Ecto neural progenitor cell (in vitro differentiated cells): ENCODE results near the gene TMC7.

ENCODE experiments used
- DNase-seq: peaks from one replicate; pipeline ENCODE4 v3.0.0-alpha.2; 2018; ENCODE audit warnings: low spot score

TMC7 gene

DNA sequence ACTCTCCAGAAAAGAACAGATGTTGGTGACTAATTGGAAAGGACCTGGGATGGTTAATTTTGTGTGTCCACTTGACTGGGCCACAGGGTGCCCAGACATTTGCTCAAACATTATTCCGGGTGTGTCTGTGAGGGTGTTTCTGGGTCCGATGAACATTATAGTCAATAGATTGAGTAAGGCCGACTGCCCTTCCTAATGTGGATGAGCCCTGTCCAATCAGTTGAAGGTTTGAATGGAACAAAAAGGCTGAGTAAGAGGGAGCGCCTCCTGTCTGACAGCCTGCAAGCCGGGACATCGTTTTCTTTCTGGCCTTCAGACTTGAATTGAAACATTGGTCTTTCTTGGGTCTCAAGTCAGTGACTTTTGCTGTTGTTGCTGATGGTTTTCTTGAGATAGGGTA, 107.2 kb downstream of the TMC7 start:
- DNase-seq: no peak

DNA sequence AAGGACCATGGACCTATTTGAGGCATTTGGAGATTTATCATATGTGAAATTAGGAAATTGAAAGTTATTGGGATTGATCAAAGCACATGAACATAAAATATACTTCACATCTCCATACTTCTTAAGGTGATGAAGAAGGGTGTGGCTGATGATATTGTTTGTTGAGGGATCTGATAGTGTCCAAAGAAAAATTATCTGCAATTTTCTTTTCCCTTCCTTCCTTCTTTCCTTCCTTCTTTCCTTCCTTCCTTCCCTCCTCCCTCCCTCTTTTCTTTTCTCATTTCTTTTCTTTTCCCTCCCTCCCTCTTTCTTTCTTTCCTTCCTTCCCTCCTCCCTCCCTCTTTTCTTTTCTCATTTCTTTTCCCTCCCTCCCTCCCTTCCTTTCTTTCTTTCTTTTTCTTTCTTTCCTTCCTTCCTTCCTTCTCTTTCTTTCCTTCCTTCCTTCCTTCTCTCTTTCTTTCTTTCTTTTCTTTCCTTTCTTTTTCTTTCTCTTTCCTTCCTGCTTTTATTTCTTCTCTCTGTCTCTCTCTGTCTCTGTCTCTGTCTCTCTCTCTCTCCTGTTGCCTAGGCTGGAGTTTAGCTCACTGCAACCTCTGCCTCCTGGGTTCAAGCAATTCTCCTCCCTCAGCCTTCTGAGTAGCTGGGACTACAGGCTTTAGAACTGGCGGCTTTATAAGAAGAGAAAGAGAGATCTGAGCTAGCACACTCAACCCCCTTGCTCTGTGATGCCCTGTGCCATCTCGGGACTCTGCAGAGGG, 109.1 kb downstream of the TMC7 start:
- DNase-seq: no peak

DNA sequence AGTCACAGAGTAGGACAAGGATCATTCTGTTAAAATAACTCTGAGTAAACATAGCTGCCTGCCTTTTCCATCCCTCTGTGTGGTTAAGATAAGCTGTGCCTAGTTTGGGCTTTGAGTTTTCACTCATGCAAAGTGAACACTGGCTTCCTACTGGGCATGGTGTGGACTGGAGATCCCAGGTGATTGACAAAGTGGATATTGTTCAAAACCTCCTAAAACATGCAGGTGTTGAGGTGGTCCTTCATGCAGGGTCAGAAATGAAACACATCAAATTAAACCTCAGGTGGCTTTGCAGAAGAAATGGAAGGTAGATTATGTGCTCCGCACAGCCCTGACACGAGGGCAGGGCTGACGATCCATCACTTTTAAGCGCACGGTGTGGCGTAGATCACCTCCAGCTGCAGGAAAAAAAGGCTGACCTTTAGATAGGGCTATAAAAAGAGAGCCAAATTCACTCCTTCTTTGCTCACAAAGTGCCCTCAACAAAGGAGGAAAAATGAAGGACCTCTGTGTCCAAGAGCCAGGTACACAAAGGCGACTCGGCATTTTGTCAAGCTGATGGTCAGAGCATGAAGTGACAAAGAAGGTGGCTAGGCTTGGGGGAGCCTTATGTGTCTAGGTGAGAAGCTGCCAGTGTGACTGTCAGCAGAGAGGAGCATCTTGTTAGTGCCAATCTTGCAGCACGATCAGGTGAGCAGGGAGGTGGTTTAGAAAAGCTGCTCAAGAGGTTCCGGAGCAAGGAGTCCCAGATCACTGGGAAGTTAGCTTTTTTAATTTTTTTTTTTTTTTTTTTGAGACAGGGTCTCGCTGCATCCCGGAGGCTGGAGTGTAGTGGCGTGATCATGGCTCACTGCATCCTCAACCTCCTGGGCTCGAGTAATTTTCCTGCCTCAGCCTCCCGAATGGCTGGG, 110.2 kb downstream of the TMC7 start:
- no peak for DNase-seq

DNA sequence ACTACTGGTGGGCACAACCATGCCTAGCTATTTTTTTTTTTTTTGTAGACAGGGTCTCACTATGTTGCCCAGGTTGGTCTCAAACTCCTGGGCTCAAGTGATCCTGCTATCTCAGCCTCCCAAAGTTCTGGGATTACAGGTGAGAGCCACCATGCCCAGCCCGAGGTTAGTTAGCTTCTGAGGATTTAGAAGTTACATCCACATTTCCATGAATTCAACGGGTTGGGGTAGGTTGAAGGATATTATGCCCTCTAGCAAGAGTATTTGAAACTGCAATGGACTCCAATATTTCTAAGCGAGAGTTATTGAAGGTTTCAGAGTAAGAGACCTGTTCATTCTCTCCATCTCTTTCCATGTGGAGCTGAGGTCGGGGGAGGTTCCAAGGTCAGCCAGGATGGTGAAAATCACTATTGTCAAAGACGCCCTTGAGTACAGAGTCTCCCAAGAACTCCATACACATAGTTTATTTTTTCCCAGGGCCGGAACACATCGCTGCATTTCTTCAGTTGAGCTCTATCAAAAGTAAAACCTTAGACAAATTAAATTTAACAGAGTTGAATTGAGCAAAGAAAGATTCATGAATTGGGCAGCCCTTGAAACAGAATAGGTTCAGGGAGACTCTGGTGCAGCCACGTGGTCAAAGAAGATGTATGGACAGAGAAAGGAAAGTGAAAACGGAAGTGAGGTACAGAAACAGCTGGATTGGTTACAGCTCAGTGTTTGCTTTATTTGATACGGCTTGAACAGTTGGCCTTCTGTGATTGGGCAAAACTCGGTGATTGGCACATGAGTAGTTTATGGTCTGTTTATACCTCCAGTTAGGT, 111.0 kb downstream of the TMC7 start:
- DNase-seq: no peak

DNA sequence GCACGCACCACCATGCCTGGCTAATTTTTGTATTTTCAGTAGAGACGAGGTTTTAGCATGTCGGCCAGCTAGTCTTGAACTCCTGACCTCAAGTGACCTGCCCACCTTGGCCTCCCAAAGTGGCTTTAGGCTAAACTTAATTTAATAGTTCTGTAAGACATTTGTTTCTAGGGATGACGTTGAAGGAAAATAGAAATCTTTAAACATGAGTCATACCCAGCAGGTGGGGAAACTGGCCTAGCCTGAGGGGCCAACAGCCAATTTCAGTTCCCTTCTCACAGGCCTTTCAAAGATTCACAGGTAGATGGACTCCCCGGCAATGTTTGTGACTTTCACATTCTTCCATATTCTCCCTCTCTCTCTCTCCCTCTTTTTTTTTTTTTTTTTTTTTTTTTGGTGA, 111.9 kb downstream of the TMC7 start:
- no peak for DNase-seq

DNA sequence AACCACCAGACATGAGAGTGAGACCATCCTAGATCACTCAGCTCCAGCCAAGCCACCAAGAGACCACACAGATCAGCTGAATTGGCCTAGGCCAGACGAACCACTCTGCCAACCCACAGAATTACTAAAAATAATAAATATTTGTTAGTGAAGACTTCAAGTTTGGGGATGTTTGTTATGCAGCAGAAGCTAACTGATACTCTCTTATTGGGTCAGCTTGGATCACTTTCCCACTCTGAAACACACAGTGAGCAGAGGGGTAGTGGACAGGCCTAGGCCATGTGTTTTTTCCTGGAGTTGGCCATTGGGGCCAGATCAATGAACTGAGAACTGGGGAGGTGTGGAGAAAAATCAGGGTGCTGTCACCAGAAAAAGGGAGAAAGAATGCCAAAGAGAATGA, 114.4 kb downstream of the TMC7 start:
- DNase-seq: no peak

DNA sequence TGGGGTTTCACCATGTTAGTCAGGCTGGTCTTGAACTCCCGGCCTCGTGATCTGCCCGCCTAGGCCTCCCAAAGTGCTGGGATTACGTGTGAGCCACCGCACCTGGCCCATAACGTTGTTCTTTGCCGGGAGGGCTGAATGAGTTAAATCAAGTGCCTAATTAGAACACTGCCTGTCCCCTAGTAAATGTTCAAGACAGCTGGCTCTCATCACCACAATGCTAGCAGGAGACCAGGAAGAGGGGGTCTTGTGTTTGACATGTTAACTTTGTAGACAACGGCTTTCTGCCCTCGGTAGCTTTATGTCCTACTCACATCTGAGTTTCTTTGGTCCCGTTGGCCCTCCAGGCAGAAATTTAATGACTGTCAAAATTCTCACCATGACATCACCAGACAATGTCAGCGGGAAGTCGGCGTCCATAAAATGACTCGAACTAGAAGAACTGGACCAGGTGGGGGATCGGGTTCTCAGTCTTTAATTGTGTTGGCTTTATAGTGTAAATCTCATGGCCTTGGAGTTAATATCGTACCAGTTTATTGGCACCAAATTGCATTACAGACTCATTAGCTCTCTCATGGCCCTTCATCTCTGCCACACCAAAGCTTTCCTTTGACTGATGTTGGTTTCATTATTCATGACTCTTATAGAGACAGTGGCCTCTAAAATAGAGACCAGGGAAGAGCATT, 118.6 kb downstream of the TMC7 start:
- DNase-seq: no peak

DNA sequence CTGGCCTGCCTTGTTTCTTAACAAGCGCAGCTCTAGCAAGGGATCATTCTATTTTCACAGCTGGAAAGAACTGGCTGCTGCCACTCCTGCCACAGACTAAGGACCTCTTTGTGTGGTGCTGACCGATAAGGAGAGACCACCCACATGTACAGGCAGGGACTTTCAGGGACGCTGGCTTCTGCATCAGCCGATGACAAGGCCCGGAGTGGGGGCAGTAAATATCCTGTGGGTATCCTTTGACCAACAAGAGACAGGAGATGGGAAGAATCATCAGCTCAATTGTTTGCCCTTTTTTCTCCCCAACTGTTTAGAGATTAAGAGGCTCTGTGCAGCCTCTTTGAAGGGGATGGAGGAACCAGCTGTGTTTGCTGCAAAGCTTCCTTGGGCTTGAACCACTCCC, 120.9 kb downstream of the TMC7 start:
- DNase-seq: peak; percentile 56

DNA sequence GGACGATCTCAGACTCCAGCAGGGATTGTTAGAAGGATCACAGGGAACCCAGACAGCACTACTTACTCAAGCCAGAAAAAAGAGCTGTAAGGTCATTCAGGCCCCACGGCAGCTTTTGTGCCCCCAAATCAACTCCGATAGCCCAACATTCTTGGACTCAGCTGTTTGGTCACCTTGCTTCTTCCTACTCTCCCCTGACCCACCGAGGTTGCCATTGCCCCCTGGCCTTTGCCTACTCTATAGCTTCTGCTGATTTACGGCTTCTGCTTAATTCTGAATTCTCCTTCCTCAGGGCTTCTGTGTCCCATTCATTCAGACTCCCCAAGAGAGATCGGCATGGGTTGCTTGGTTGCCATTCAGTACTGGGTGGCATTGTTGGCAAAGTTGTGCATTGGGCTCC, 121.4 kb downstream of the TMC7 start:
- DNase-seq: no peak

DNA sequence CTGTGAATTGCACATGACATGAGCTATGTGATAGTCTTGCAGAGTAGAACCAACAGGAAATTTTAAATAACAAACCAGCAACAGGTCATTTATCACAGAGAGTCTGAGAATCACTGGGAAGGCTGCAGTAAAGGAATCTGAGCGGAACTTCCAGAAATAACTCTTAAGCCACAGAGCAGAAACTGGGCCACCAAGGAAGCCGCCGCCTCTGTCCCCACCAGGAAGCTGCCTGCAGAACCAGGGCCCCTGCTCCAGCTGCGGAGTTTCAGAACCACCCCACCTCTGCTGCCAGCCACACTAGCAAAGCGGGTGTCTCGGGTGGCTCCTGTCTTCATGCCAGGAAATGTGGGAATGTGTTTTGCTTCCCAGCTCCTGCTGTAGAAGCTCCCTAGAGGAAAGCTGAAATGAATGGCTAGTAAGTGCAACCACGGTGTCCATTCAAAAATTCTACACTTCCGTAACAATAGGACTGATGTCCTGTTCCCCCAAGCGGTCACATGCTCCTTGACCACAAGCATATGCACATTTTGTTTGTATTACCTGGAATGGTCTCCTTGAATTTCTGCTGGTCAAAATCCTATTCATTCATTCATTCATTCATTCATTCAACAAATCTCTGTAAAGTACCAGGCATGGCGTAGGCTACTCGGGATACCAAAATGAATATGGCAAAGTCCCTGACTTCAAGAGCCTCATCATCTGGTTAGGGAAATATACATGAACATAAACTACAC, 122.3 kb downstream of the TMC7 start:
- DNase-seq: no peak

DNA sequence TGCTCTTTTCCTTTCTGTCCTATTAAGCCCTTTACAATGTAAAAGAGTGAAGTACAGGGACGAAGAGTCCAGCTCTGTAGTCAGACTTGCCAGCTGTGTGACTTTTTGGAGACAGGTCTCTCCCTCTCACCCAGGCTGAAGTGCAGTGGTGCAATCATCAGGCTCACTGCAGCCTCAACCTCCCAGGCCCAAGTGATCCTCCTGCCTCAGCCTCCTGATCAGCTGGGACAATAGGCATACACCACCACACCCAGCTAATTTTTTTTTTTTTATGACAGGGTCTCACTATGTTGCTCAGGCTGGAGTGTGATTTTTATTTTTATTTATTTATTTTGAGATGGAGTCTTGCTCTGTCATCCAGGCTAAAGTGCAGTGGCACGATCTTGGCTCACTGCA, 122.9 kb downstream of the TMC7 start:
- DNase-seq: no peak

DNA sequence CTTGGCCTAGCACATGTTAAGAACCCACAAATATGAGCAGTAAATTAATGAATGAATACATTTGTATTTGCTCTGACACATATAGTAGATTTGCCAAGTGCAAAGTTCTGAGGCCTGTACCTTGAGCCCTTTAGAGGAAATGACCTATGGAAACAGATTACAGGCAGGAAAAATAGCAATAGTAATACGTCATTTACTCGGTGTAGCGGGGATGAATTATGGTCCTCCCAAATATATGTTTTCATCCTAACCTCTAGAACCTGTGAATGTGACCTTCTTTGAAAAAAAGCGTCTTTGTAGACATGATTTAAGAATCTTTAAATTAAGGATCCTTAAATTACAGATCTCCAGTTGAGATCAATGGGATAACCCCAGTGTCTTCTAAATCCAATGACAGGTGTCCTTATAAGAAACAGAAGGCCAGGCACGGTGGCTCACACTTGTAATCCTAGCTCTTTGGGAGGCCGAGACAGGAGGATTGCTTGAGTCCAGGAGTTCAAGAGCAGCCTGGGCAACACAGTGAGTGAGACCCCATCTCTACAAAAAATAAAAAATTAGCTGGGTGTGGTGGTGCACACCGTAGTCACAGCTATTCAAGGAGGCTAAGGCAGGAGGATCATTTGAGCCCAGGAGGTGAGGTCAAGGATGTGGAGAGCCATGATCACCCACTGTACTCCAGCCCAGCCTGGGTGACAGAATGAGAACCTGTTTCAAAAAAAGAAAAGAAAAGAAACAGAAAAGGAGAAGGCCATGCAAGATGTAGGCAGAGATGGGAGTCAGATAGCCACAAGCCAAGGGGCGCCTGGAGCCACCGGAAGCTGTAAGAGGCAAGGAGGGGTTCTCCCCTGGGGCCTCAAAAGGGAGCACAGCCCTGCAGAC, 124.9 kb downstream of the TMC7 start:
- no peak for DNase-seq

DNA sequence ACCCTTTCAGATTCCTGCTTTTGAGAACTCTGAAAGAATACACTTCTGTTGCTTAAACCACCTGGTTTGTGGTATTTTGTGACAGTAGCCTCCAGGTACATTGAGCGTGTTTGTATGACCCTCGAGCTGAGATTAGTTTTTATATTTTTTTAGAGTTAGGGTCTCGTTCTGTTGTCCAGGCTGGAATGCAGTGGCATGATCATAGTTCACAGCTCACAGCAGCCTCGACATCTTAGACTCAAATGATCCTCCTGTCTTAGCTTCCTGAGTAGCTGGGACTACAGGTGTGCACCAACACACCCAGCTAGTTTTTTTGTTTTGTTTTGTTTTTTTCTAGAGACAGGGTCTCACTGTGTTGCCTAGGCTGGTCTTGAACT, 125.5 kb downstream of the TMC7 start:
- DNase-seq: no peak

DNA sequence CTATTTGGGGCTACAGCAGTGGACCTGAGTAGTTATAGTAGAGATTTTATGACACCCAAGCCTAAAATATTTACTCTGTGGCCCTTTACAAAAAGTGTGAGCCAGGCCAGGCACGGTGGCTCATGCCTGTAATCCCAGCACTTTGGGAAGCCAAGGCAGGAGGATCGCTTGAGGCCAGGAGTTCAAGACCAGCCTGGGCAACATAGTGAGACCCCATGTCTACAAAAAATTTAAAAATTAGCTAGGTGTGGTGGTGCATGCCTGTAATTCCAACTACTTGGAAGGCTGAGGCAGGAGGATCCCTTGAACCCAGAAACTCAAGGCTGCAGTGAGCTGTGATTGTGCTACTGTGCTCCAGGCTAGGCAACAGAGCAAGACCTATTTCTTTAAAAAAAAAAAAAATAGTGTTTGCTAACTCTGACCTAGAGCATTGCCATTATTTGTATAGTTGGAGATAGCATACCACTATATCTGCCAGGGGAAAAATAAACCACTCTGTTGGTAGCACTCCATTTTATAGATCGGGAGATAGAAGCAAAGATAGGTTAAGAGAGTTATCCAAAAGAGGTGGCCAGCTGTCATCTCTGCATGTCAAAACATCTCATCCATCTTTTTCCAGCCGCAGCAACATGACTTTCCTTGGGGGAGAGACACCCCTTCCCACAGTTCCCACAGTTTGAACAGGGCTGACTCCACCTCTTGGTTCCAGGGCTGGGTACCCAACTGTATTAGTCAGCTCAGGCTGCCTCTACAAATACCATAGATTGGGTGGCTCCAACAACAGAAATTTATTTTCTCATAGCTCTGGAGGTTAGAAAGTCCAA, 127.0 kb downstream of the TMC7 start:
- DNase-seq: no peak

DNA sequence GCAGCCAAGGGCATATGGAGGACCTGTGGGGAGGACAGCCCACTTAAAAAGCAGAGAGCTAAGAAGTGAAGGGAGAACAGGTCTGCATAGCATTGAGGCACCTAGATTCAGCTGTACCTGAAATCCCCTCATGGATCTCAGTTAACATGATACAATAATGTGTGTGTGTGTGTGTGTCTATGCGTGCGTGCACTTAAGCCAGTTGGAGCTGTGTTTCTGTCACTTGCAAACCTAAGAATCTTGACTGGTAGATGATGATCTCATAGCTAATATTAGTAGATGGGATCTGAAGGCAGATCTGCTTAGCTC, 128.3 kb downstream of the TMC7 start:
- DNase-seq: no peak
